K562 (cell line): Measurements from ENCODE around the gene MAP7D1. TPM values are rescaled to one million over a fixed set of nuclear protein-coding genes. Genes with fewer than 3 reads are reported as not detected.
A peak's percentile ranks its signal among the peaks of the same experiment; 100 is the strongest.

Source experiments
- ATAC-seq: fragments of 200-7000 bp; cut with Tn5 transposase; 3 replicates; pipeline ENCODE4 v1.9.1; 2020; ENCODE audit warnings: moderate library complexity
- BruUV-seq: library from RNA; stranded (reverse); fragments of 400-500 nt; replicated peaks from 2 replicates; lab custom pipeline; 2021; lab: Mats Ljungman, UMichigan
- CTCF ChIA-PET: fragments of 300-600 bp; formaldehyde crosslinking; extraction: SDS; loops from one replicate; lab custom pipeline; 2021; ENCODE audit warnings: low intra/inter-chr PET ratio; lab: Yijun Ruan, JAX
- POLR2A ChIA-PET: fragments of 300-600, 350-650 bp; sonication (Branson Sonifier 250); formaldehyde crosslinking; extraction: SDS; loops from one replicate; lab custom pipeline; 2021; ENCODE audit warnings: antibody characterized with exemption, inconsistent platforms; lab: Yijun Ruan, JAX
- DNase-seq, 4 experiments: peaks; one replicate each; pipeline versions ENCODE4 v3.0.0 to v3.0.0-alpha.2; 2011 to 2018; ENCODE audit warnings: low spot score in 3 of 4, mixed read lengths in 3 of 4; ENCODE audit errors: extremely low read depth in 1 of 4
- FAIRE-seq: peaks from 2 replicates; lab custom pipeline; 2011; peaks lifted over from hg19 to GRCh38; lab: Jason Lieb, UNC
- H2AFZ ChIP-seq: 2 replicates; pipeline ENCODE4 v1.6.0; 2011; ENCODE audit warnings: low read depth, low read length, control low read depth, inconsistent platforms
- H3K27ac ChIP-seq: fragments of 200-600 bp; 3 replicates; pipeline ENCODE4 v1.8.0; 2011; ENCODE audit warnings: low read depth, mild to moderate bottlenecking, control low read depth, inconsistent platforms, low read length, moderate library complexity, mixed read lengths; ENCODE audit errors: extremely low read depth
- H3K27me3 ChIP-seq, 2 experiments: fragments of 300-600 bp in 1 of 2; 2 replicates in 1 of 2; 3 replicates in 1 of 2; pipeline versions ENCODE4 v1.6.0 to v1.8.0; 2011; ENCODE audit warnings: inconsistent platforms in 2 of 2, low read length in 2 of 2, mild to moderate bottlenecking in 1 of 2, mixed read lengths in 1 of 2, moderate library complexity in 1 of 2; ENCODE audit not compliant: control insufficient read depth in 2 of 2, insufficient read depth in 2 of 2
- H3K36me3 ChIP-seq: fragments of 300-600 bp; 3 replicates; pipeline ENCODE4 v1.8.0; 2011; ENCODE audit warnings: mild to moderate bottlenecking, low read length, inconsistent platforms; ENCODE audit not compliant: control insufficient read depth, insufficient read depth
- H3K4me1 ChIP-seq, 2 experiments: fragments of 200-600 bp in 1 of 2; replicated peaks in 1 of 2; 2 replicates in 1 of 2; 3 replicates in 1 of 2; pipeline versions ENCODE4 v1.5.1 to v1.8.0; 2011; ENCODE audit warnings: inconsistent platforms in 2 of 2, low read length in 2 of 2, mild to moderate bottlenecking in 1 of 2, mixed read lengths in 1 of 2, moderate library complexity in 1 of 2; ENCODE audit not compliant: control insufficient read depth in 2 of 2, insufficient read depth in 2 of 2
- H3K4me2 ChIP-seq: 2 replicates; pipeline ENCODE4 v1.6.1; 2011; ENCODE audit warnings: low read length, control low read depth, inconsistent platforms, mixed read lengths; ENCODE audit not compliant: insufficient read depth
- H3K4me3 ChIP-seq: fragments of 200-600 bp; sonication (generic), shearing (Covaris generic); 2 replicates; pipeline ENCODE4 v1.5.1; 2016; ENCODE audit warnings: control low read depth, inconsistent platforms
- H3K79me2 ChIP-seq: fragments of 200-600 bp; 3 replicates; pipeline ENCODE4 v1.8.0; 2011; ENCODE audit warnings: low read length, inconsistent platforms; ENCODE audit not compliant: control insufficient read depth, insufficient read depth
- H3K9ac ChIP-seq, 2 experiments: 2 replicates each; pipeline versions ENCODE4 v1.6.0 to v1.6.1; 2011; ENCODE audit warnings: low read depth in 2 of 2, low read length in 2 of 2, control low read depth in 1 of 2, inconsistent platforms in 1 of 2, mild to moderate bottlenecking in 1 of 2, mixed read lengths in 1 of 2; ENCODE audit not compliant: insufficient read depth in 1 of 2
- H3K9me1 ChIP-seq: one replicate; pipeline ENCODE4 v1.6.0; 2011; ENCODE audit warnings: inconsistent platforms, mild to moderate bottlenecking, low read length, moderate library complexity; ENCODE audit not compliant: control insufficient read depth, insufficient read depth
- H3K9me3 ChIP-seq: replicated peaks from 2 replicates; pipeline ENCODE4 v1.5.1; 2011; ENCODE audit warnings: low read depth, low read length, inconsistent platforms; ENCODE audit not compliant: control insufficient read depth, insufficient read depth
- H4K20me1 ChIP-seq: replicated peaks from 2 replicates; pipeline ENCODE4 v1.6.1; 2011; ENCODE audit warnings: low read length, inconsistent platforms, mixed read lengths; ENCODE audit not compliant: control insufficient read depth, insufficient read depth
- DACH1 ChIP-seq: fragments of 450-650 bp; IDR thresholded peaks from 2 replicates; pipeline ENCODE4 v1.6.1; 2018; ENCODE audit not compliant: partially characterized antibody
- FOSL1 ChIP-seq: fragments of 200-800 bp; sonication (Bioruptor generic); conservative IDR thresholded peaks from 2 replicates; pipeline ENCODE4 v1.6.1; 2016; ENCODE audit warnings: missing genetic modification characterization, missing compliant biosample characterization
- FOXK2 ChIP-seq, 2 experiments: fragments of 450-650 bp; IDR thresholded peaks in 1 of 2; conservative IDR thresholded peaks in 1 of 2; 2 replicates each; pipeline ENCODE4 v1.6.1; 2016; ENCODE audit warnings: low read depth in 2 of 2, mild to moderate bottlenecking in 1 of 2
- HDAC3 ChIP-seq: fragments of 450-650 bp; IDR thresholded peaks from 2 replicates; pipeline ENCODE4 v1.6.1; 2018; ENCODE audit warnings: borderline replicate concordance, mild to moderate bottlenecking, moderate library complexity; ENCODE audit not compliant: partially characterized antibody
- HLTF ChIP-seq: fragments of 450-650 bp; IDR thresholded peaks from 2 replicates; pipeline ENCODE4 v1.6.1; 2016
- IFI16 ChIP-seq: fragments of 250-450 bp; sonication (Bioruptor Pico); IDR thresholded peaks from 2 replicates; pipeline ENCODE4 v2.1.2; 2022; ENCODE audit warnings: mild to moderate bottlenecking, inconsistent platforms
- RAD21 ChIP-seq, 2 experiments: fragments of 250-450 bp in 1 of 2; fragments of 450-650 bp in 1 of 2; sonication (Bioruptor Pico) in 1 of 2; formaldehyde crosslinking in 1 of 2; IDR thresholded peaks in 1 of 2; conservative IDR thresholded peaks in 1 of 2; 2 replicates each; pipeline versions ENCODE4 v1.4.0 to v1.8.0; 2020 to 2022; ENCODE audit warnings: mild to moderate bottlenecking in 2 of 2, moderate library complexity in 1 of 2
- SIX5 ChIP-seq, 2 experiments: IDR thresholded peaks; 2 replicates each; pipeline ENCODE4 v1.6.1; 2011; ENCODE audit warnings: low read length in 2 of 2, borderline replicate concordance in 1 of 2, low read depth in 1 of 2, mild to moderate bottlenecking in 1 of 2, moderate library complexity in 1 of 2; ENCODE audit not compliant: insufficient read depth in 1 of 2
- TEAD2 ChIP-seq: fragments of 450-650 bp; IDR thresholded peaks from 2 replicates; pipeline ENCODE4 v1.6.1; 2016; ENCODE audit warnings: missing genetic modification characterization, control low read depth, missing compliant biosample characterization
- TRIM24 ChIP-seq, 2 experiments: fragments of 450-650 bp; IDR thresholded peaks; 2 replicates each; pipeline ENCODE4 v1.6.1; 2016
- ZFX ChIP-seq: sonication (generic); formaldehyde crosslinking; IDR thresholded peaks from 2 replicates; pipeline ENCODE4 v1.8.0; 2022; ENCODE audit warnings: mild to moderate bottlenecking, missing genetic modification reagents, moderate library complexity
- ZNF12 ChIP-seq: sonication (generic); formaldehyde crosslinking; IDR thresholded peaks from 2 replicates; pipeline ENCODE4 v1.4.0; 2020; ENCODE audit warnings: mild to moderate bottlenecking, missing genetic modification reagents
- ZNF121 ChIP-seq: sonication (generic); formaldehyde crosslinking; conservative IDR thresholded peaks from 2 replicates; pipeline ENCODE4 v1.8.0; 2022; ENCODE audit warnings: missing genetic modification reagents
- WGBS: fragments of 100-300 bp; shearing (Covaris generic); methylation state at CpG from one replicate; pipeline ENCODE4 v1.1.6; 2016; ENCODE audit warnings: low coverage, mixed read lengths; ENCODE audit not compliant: insufficient coverage; ENCODE audit errors: missing lambda C conversion rate; 5-methylcytosine and 5-hydroxymethylcytosine counted together
- in situ Hi-C: fragments of 300-500 bp; cut with MboI; formaldehyde crosslinking; loops from 4 replicates; pipeline ENCODE4 v1.15.0; 2018; ENCODE audit warnings: inconsistent platforms, mixed read lengths
- intact Hi-C: fragments of 100-400 bp; cut with micrococcal nuclease; formaldehyde crosslinking; loops from 2 replicates; pipeline ENCODE4 v1.14.2; 2022
- polyA plus RNA-seq, 8 experiments: library from polyadenylated mRNA; depleted of rRNA in 4 of 8; stranded (reverse) in 5 of 8; unstranded in 3 of 8; fragments of >200 nt; fragmentation: Nextera tagmentation in 2 of 8; fragmentation: Illumina TruSeq in 1 of 8; extraction: Ambion mirVana in 2 of 8; extraction: Trizol in 1 of 8; gene quantifications; 2 replicates each; pipeline versions ENCODE4 v1.2.1 to v1.2.3, GENCODE V29; 2011 to 2014; ENCODE audit warnings: inconsistent platforms in 1 of 8, missing spikeins in 1 of 8
- total RNA-seq, 7 experiments: library from RNA; depleted of rRNA in 6 of 7; stranded (reverse); fragments of >200 nt in 6 of 7; fragmentation: Illumina TruSeq in 2 of 7; extraction: Trizol in 2 of 7; gene quantifications; 2 replicates each; pipeline versions ENCODE4 v1.2.1 to v1.2.3, GENCODE V29; 2011 to 2021; ENCODE audit warnings: low replicate concordance in 1 of 7
- TF ChIP-seq, protein P1 (sequence below): sonication (generic); formaldehyde crosslinking; IDR thresholded peaks from 2 replicates; pipeline ENCODE4 v1.8.1; 2023; ENCODE audit warnings: mild to moderate bottlenecking, missing genetic modification reagents, moderate library complexity
- TF ChIP-seq, protein P2 (sequence below): fragments of 450-650 bp; IDR thresholded peaks from 2 replicates; pipeline ENCODE4 v1.6.1; 2018; ENCODE audit not compliant: partially characterized antibody
- TF ChIP-seq, protein P3 (sequence below): sonication (generic); formaldehyde crosslinking; IDR thresholded peaks from 2 replicates; pipeline ENCODE4 v1.4.0; 2020; ENCODE audit warnings: mild to moderate bottlenecking, missing genetic modification reagents

The MAP7D1 gene
- total and polyA plus RNA-seq, 9 of the 15 experiments (the other 6 are each of a cell fraction or from before 2014, with no cell fraction given) = 3.6 to 108 (median 34.5) TPM

DNA sequence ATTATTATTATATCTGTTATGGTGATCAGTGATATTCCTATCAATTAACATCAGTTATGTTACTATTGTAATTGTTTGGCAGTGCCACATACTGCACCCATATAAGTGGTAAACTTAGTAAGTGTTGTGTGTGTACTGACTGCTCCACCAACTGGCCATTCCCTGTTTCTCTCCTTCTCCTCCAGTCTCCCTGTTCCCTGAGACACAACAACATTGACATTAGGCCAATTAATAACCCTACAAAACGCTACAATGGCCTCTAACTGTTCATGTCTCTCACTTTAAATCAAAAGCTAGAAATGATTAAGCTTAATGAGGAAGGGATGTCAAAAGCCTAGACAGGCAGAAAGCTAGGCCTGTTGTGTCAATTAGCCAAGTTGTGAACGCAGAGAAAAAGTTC lies 61.7 kb downstream of the MAP7D1 start:
- FAIRE-seq (no peak), DNase-seq (peak in 1 of 4 experiments; percentile 23), ATAC-seq (peak; percentile 49; the same call in 1 of the 3 replicates)
- H2AFZ ChIP-seq = peak overlapping the region; percentile 71; the same call in 1 of the 2 replicates
- in situ Hi-C loops (no loop called here), intact Hi-C loops (loop anchor here (2.0 kb wide), 1 partner anchor 67 kb away; no protein-coding TSS in a partner anchor)
- BruUV-seq = no TSS peak
- no peak overlapping the region for H3K27ac ChIP-seq
- no peak overlapping the region for H3K4me2 ChIP-seq
- ChIA-PET POLR2A (interaction anchor here (0.7 kb wide), 1 partner anchor 811 kb away, joined by 3 read pairs; no protein-coding TSS in a partner anchor), CTCF (no interaction called here)
- H3K36me3 ChIP-seq = no peaks in the 10 kb centered on the region
- H3K9me1 ChIP-seq = no peaks in the 10 kb centered on the region
- H3K79me2 ChIP-seq = no peaks in the 10 kb centered on the region
- no peaks in the 10 kb centered on the region for H3K9me3 ChIP-seq
- H3K4me3 ChIP-seq = no peak overlapping the region
- no peak overlapping the region for H3K9ac ChIP-seq
- no peaks in the 10 kb centered on the region for H4K20me1 ChIP-seq
- peaks cover 8 to 11% of the 10 kb centered on the region in 2 experiments for H3K4me1 ChIP-seq
- H3K27me3 ChIP-seq = no peaks in the 10 kb centered on the region
- 48% methylated on average over 2 of the region's 2 CpGs for WGBS
- no peak for TF ChIP-seq SIX5 (IDR thresholded peaks at IDR 0.05; ENCODE audit: borderline replicate concordance in 1 of 2, insufficient read depth in 1 of 2, low read depth in 1 of 2, low read length in 2 of 2)
- TF ChIP-seq IFI16 (CRISPR knock-in tag) = no peak
- TF ChIP-seq FOXK2 (conservative IDR thresholded peaks at IDR 0.05 in 1 of 2, IDR thresholded peaks at IDR 0.05 in 1 of 2; ENCODE audit: low read depth in 2 of 2) = no peak
- TF ChIP-seq TEAD2 (tag) = no peak
- TF ChIP-seq ZNF12 (CRISPR knock-in tag) = no peak
- TF ChIP-seq FOSL1 (tag) = no peak
- no peak for TF ChIP-seq ZNF121 (CRISPR knock-in tag)
- TF ChIP-seq, protein P1, sequence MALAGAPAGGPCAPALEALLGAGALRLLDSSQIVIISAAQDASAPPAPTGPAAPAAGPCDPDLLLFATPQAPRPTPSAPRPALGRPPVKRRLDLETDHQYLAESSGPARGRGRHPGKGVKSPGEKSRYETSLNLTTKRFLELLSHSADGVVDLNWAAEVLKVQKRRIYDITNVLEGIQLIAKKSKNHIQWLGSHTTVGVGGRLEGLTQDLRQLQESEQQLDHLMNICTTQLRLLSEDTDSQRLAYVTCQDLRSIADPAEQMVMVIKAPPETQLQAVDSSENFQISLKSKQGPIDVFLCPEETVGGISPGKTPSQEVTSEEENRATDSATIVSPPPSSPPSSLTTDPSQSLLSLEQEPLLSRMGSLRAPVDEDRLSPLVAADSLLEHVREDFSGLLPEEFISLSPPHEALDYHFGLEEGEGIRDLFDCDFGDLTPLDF (CRISPR knock-in tag) = no peak
- TF ChIP-seq DACH1 = no peak
- no peak for TF ChIP-seq TRIM24 (IDR thresholded peaks at IDR 0.05)
- TF ChIP-seq RAD21 (CRISPR knock-in tag; conservative IDR thresholded peaks at IDR 0.05 in 1 of 2, IDR thresholded peaks at IDR 0.05 in 1 of 2) = peak in 1 of 2 experiments; percentile 31; a peak in 2 of 4 replicates
- no peak for TF ChIP-seq HDAC3
- TF ChIP-seq HLTF = no peak
- TF ChIP-seq, protein P2, sequence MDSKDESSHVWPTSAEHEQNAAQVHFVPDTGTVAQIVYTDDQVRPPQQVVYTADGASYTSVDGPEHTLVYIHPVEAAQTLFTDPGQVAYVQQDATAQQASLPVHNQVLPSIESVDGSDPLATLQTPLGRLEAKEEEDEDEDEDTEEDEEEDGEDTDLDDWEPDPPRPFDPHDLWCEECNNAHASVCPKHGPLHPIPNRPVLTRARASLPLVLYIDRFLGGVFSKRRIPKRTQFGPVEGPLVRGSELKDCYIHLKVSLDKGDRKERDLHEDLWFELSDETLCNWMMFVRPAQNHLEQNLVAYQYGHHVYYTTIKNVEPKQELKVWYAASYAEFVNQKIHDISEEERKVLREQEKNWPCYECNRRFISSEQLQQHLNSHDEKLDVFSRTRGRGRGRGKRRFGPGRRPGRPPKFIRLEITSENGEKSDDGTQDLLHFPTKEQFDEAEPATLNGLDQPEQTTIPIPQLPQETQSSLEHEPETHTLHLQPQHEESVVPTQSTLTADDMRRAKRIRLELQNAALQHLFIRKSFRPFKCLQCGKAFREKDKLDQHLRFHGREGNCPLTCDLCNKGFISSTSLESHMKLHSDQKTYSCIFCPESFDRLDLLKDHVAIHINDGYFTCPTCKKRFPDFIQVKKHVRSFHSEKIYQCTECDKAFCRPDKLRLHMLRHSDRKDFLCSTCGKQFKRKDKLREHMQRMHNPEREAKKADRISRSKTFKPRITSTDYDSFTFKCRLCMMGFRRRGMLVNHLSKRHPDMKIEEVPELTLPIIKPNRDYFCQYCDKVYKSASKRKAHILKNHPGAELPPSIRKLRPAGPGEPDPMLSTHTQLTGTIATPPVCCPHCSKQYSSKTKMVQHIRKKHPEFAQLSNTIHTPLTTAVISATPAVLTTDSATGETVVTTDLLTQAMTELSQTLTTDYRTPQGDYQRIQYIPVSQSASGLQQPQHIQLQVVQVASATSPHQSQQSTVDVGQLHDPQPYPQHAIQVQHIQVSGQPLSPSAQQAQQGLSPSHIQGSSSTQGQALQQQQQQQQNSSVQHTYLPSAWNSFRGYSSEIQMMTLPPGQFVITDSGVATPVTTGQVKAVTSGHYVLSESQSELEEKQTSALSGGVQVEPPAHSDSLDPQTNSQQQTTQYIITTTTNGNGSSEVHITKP = no peak
- TF ChIP-seq, protein P3, sequence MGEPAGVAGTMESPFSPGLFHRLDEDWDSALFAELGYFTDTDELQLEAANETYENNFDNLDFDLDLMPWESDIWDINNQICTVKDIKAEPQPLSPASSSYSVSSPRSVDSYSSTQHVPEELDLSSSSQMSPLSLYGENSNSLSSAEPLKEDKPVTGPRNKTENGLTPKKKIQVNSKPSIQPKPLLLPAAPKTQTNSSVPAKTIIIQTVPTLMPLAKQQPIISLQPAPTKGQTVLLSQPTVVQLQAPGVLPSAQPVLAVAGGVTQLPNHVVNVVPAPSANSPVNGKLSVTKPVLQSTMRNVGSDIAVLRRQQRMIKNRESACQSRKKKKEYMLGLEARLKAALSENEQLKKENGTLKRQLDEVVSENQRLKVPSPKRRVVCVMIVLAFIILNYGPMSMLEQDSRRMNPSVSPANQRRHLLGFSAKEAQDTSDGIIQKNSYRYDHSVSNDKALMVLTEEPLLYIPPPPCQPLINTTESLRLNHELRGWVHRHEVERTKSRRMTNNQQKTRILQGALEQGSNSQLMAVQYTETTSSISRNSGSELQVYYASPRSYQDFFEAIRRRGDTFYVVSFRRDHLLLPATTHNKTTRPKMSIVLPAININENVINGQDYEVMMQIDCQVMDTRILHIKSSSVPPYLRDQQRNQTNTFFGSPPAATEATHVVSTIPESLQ (CRISPR knock-in tag) = no peak
- TF ChIP-seq ZFX (CRISPR knock-in tag) = no peak
